Duodenal mucosa (tissue), 2 donors: Measurements from ENCODE around the gene TIMM22.
"Not testable (repeated sequence)": the region's sequence is repeated elsewhere in the genome, so short reads cannot be mapped to it uniquely, and the experiment has no call there.

Source experiments
- H3K27ac ChIP-seq: one replicate; pipeline ENCODE4 v1.7.0; 2013; ENCODE audit warnings: low read depth, low read length
- H3K27me3 ChIP-seq, 2 donors: one replicate each; pipeline ENCODE4 v1.7.0; 2013; ENCODE audit warnings: low read length in 2 of 2, control low read depth in 1 of 2; ENCODE audit not compliant: insufficient read depth in 2 of 2, control insufficient read depth in 1 of 2
- H3K36me3 ChIP-seq, 2 donors: one replicate each; pipeline ENCODE4 v1.7.0; 2013; ENCODE audit warnings: low read length in 2 of 2, control low read depth in 1 of 2; ENCODE audit not compliant: insufficient read depth in 2 of 2, control insufficient read depth in 1 of 2
- H3K4me1 ChIP-seq, 2 donors: one replicate each; pipeline ENCODE4 v1.7.0; 2013; ENCODE audit warnings: low read length in 2 of 2, control low read depth in 1 of 2; ENCODE audit not compliant: insufficient read depth in 2 of 2, control insufficient read depth in 1 of 2
- H3K4me3 ChIP-seq, 2 donors: one replicate each; pipeline ENCODE4 v1.7.0; 2013; ENCODE audit warnings: low read length in 2 of 2, low read depth in 1 of 2
- H3K9ac ChIP-seq, 2 donors: one replicate each; pipeline ENCODE4 v1.7.0; 2013; ENCODE audit warnings: low read length in 2 of 2, low read depth in 1 of 2
- H3K9me3 ChIP-seq, 2 donors: one replicate each; pipeline ENCODE4 v1.7.0; 2013; ENCODE audit warnings: low read length in 2 of 2, control low read depth in 1 of 2; ENCODE audit not compliant: control insufficient read depth in 1 of 2

The TIMM22 gene

GRCh38 chr17:980406-981291 lies 16.3 kb upstream of the TIMM22 start:
- H3K27ac ChIP-seq: no peak overlapping the region
- H3K9me3 ChIP-seq: no peaks in the 10 kb centered on the region
- H3K4me1 ChIP-seq: peaks cover 4 to 13% of the 10 kb centered on the region in 2 donors
- peaks cover 7 to 19% of the 10 kb centered on the region in 2 donors for H3K27me3 ChIP-seq
- H3K9ac ChIP-seq: peak overlapping the region in 1 of 2 donors; percentile 38
- H3K36me3 ChIP-seq: no peaks in the 10 kb centered on the region
- H3K4me3 ChIP-seq: peak overlapping the region; percentile 55 to 62

- Histone ChIP-seq H3K4me3 (no peak overlapping the region), H3K27ac (no peak overlapping the region), H3K9me3 (no peaks in the 10 kb centered on the region), H3K9ac (no peak overlapping the region), H3K36me3 (no peaks in the 10 kb centered on the region), H3K27me3 (peaks cover 7 to 15% of the 10 kb centered on the region in 2 donors), H3K4me1 (peaks cover 4 to 13% of the 10 kb centered on the region in 2 donors)
These were observed 15.7 kb upstream of the TIMM22 start for GRCh38 chr17:981292-981658.

- Histone ChIP-seq H3K27me3 (no peaks in the 10 kb centered on the region), H3K36me3 (no peaks in the 10 kb centered on the region), H3K4me3 (no peak overlapping the region), H3K9ac (no peak overlapping the region), H3K27ac (no peak overlapping the region), H3K9me3 (no peaks in the 10 kb centered on the region), H3K4me1 (peaks cover 4 to 13% of the 10 kb centered on the region in 2 donors)
These were observed 13.0 kb upstream of the TIMM22 start for GRCh38 chr17:983921-984320.

- H3K9me3 ChIP-seq: no peaks in the 10 kb centered on the region
- peaks cover 0 to under 1% of the 10 kb centered on the region in 2 donors for H3K4me1 ChIP-seq
- no peaks in the 10 kb centered on the region for H3K36me3 ChIP-seq
- no peak overlapping the region for H3K4me3 ChIP-seq
- no peak overlapping the region for H3K9ac ChIP-seq
- no peak overlapping the region for H3K27ac ChIP-seq
- no peaks in the 10 kb centered on the region for H3K27me3 ChIP-seq
These were observed 10.5 kb upstream of the TIMM22 start for GRCh38 chr17:986322-986929.

GRCh38 chr17:987931-988330 lies 9.0 kb upstream of the TIMM22 start:
- Histone ChIP-seq H3K9me3 (no peaks in the 10 kb centered on the region), H3K27me3 (no peaks in the 10 kb centered on the region), H3K36me3 (no peaks in the 10 kb centered on the region), H3K4me3 (no peak overlapping the region), H3K9ac (no peak overlapping the region), H3K27ac (no peak overlapping the region), H3K4me1 (no peaks in the 10 kb centered on the region)

GRCh38 chr17:988561-988960 lies 8.4 kb upstream of the TIMM22 start:
- Histone ChIP-seq H3K4me1 (no peaks in the 10 kb centered on the region), H3K9ac (no peak overlapping the region), H3K36me3 (no peaks in the 10 kb centered on the region), H3K4me3 (no peak overlapping the region), H3K27me3 (no peaks in the 10 kb centered on the region), H3K27ac (no peak overlapping the region), H3K9me3 (no peaks in the 10 kb centered on the region)

- H3K4me3 ChIP-seq: no peak overlapping the region
- no peak overlapping the region for H3K27ac ChIP-seq
- no peaks in the 10 kb centered on the region for H3K9me3 ChIP-seq
- no peaks in the 10 kb centered on the region for H3K27me3 ChIP-seq
- no peak overlapping the region for H3K9ac ChIP-seq
- H3K36me3 ChIP-seq: no peaks in the 10 kb centered on the region
- peaks cover 3 to 9% of the 10 kb centered on the region in 2 donors for H3K4me1 ChIP-seq
These were observed 4.0 kb upstream of the TIMM22 start for GRCh38 chr17:992933-993332.

GRCh38 chr17:995324-995723 lies 1.6 kb upstream of the TIMM22 start:
- H3K36me3 ChIP-seq, H3K27ac ChIP-seq, H3K4me3 ChIP-seq, H3K9me3 ChIP-seq, H3K9ac ChIP-seq, H3K27me3 ChIP-seq: not testable (repeated sequence)
- peaks cover 14 to 18% of the 10 kb centered on the region in 2 donors for H3K4me1 ChIP-seq

GRCh38 chr17:998111-998510 lies 1.2 kb downstream of the TIMM22 start:
- no peaks in the 10 kb centered on the region for H3K9me3 ChIP-seq
- H3K27me3 ChIP-seq: no peaks in the 10 kb centered on the region
- H3K36me3 ChIP-seq: peaks cover 19 to 36% of the 10 kb centered on the region in 2 donors
- H3K4me1 ChIP-seq: peaks cover 21 to 41% of the 10 kb centered on the region in 2 donors
- H3K4me3 ChIP-seq: peak overlapping the region; percentile 100
- H3K27ac ChIP-seq: no peak overlapping the region
- H3K9ac ChIP-seq: peak overlapping the region; percentile 95 to 99

- H3K27ac ChIP-seq: no peak overlapping the region
- no peaks in the 10 kb centered on the region for H3K27me3 ChIP-seq
- H3K36me3 ChIP-seq: peaks cover 31 to 60% of the 10 kb centered on the region in 2 donors
- H3K9me3 ChIP-seq: no peaks in the 10 kb centered on the region
- no peak overlapping the region for H3K9ac ChIP-seq
- peaks cover 21 to 51% of the 10 kb centered on the region in 2 donors for H3K4me1 ChIP-seq
- no peak overlapping the region for H3K4me3 ChIP-seq
These were observed 3.9 kb downstream of the TIMM22 start for GRCh38 chr17:1000597-1001461.
